BJ (cell line): ENCODE data around the gene ATP5PD. TPM values are rescaled to one million over a fixed set of nuclear protein-coding genes. Genes with fewer than 3 reads are reported as not detected.

Experiments used
- CTCF ChIA-PET: fragments of 350-600 bp; formaldehyde crosslinking; extraction: SDS; loops from one replicate; lab custom pipeline; 2021; ENCODE audit warnings: antibody characterized with exemption, inconsistent platforms; lab: Yijun Ruan, JAX
- POLR2A ChIA-PET: fragments of 300-600 bp; sonication (Branson Sonifier 250); formaldehyde crosslinking; extraction: SDS; loops from one replicate; lab custom pipeline; 2021; ENCODE audit warnings: antibody characterized with exemption; lab: Charles Lee
- DNase-seq: peaks from one replicate; pipeline ENCODE4 v3.0.0-alpha.2; 2011; ENCODE audit warnings: low read depth
- H3K27me3 ChIP-seq: 2 replicates; pipeline ENCODE4 v1.6.0; 2011; ENCODE audit warnings: low read length; ENCODE audit not compliant: control insufficient read depth, insufficient read depth
- H3K36me3 ChIP-seq: 2 replicates; pipeline ENCODE4 v1.5.1; 2011; ENCODE audit warnings: low read length; ENCODE audit not compliant: control insufficient read depth, insufficient read depth
- H3K4me3 ChIP-seq: 2 replicates; pipeline ENCODE4 v1.5.1; 2011; ENCODE audit warnings: low read depth, mild to moderate bottlenecking, control low read depth, low read length
- CTCF ChIP-seq: IDR thresholded peaks from 2 replicates; pipeline ENCODE4 v1.5.1; 2011; ENCODE audit warnings: low read depth, mild to moderate bottlenecking, control low read depth, inconsistent platforms, low read length, moderate library complexity; ENCODE audit not compliant: insufficient read depth
- polyA plus RNA-seq: library from polyadenylated mRNA; depleted of rRNA; stranded (reverse); fragments of >200 nt; gene quantifications from 2 replicates; pipeline ENCODE4 v1.2.3, GENCODE V29; 2011

The ATP5PD gene
- polyA plus RNA-seq, 1 experiment = 160 TPM

GRCh38 chr17:75087182-75087557, 40.4 kb upstream of the ATP5PD start:
- DNase-seq = no peak
- no peak for TF ChIP-seq CTCF
- CTCF ChIA-PET = interaction anchor here (0.5 to 1.4 kb wide), 6 partner anchors 10 to 115 kb away, joined by 3 to 7 read pairs (median 4); no protein-coding TSS in a partner anchor
- no peaks in the 10 kb centered on the region for H3K36me3 ChIP-seq
- peak overlapping the region; percentile 69 for H3K4me3 ChIP-seq
- no peaks in the 10 kb centered on the region for H3K27me3 ChIP-seq
- POLR2A ChIA-PET = interaction anchor here (0.9 to 1.3 kb wide), 2 partner anchors 9 to 28 kb away, joined by 4 to 5 read pairs; no protein-coding TSS in a partner anchor

- CTCF ChIA-PET = interaction anchor here (1.3 to 1.4 kb wide), 3 partner anchors 19 to 115 kb away, joined by 3 to 7 read pairs (median 4); no protein-coding TSS in a partner anchor
- no peaks in the 10 kb centered on the region for H3K27me3 ChIP-seq
- no peak overlapping the region for H3K4me3 ChIP-seq
- TF ChIP-seq CTCF = no peak
- no peak for DNase-seq
- POLR2A ChIA-PET = no interaction called here
- H3K36me3 ChIP-seq = no peaks in the 10 kb centered on the region
Measured at GRCh38 chr17:75086496-75087181, 39.9 kb upstream of the ATP5PD start.

GRCh38 chr17:75084039-75084660, 37.4 kb upstream of the ATP5PD start:
- Histone ChIP-seq H3K4me3 (no peak overlapping the region), H3K36me3 (no peaks in the 10 kb centered on the region), H3K27me3 (no peaks in the 10 kb centered on the region)
- TF ChIP-seq CTCF = no peak
- ChIA-PET POLR2A (no interaction called here), CTCF (interaction anchor here (1.0 to 1.2 kb wide), 2 partner anchors 16 to 22 kb away, joined by 4 to 5 read pairs; no protein-coding TSS in a partner anchor)
- no peak for DNase-seq

GRCh38 chr17:75082683-75083082, 35.9 kb upstream of the ATP5PD start:
- no peak for DNase-seq
- POLR2A ChIA-PET = no interaction called here
- CTCF ChIA-PET = interaction anchor here (1.7 kb wide), 1 partner anchor 31 kb away, joined by 9 read pairs; no protein-coding TSS in a partner anchor
- H3K27me3 ChIP-seq = no peaks in the 10 kb centered on the region
- no peak overlapping the region for H3K4me3 ChIP-seq
- H3K36me3 ChIP-seq = no peaks in the 10 kb centered on the region
- TF ChIP-seq CTCF = no peak

GRCh38 chr17:75081611-75082540, 35.1 kb upstream of the ATP5PD start:
- no peak overlapping the region for H3K4me3 ChIP-seq
- no peak for DNase-seq
- H3K36me3 ChIP-seq = no peaks in the 10 kb centered on the region
- no peaks in the 10 kb centered on the region for H3K27me3 ChIP-seq
- no peak for TF ChIP-seq CTCF
- POLR2A ChIA-PET = no interaction called here
- CTCF ChIA-PET = interaction anchor here (0.8 to 1.7 kb wide), 6 partner anchors 12 to 120 kb away, joined by 3 to 9 read pairs (median 4); partner anchors contain the start of gene NT5C
